Measurements from ENCODE around the gene FIBCD1.
A peak's percentile ranks its signal among the peaks of the same experiment; 100 is the strongest.

Gene FIBCD1

GRCh38 chr9:130867556-130867955, 71.5 kb downstream of the FIBCD1 start:
- DNase-seq (ENCODE audit: extremely low spot score), result no peak
- POLR2A ChIA-PET, result interaction anchor here (0.9 kb wide), 2 partner anchors 166 to 172 kb away, joined by 3 read pairs; no protein-coding TSS in a partner anchor
- CTCF ChIA-PET, result interaction anchor here (0.7 to 2.9 kb wide), 6 partner anchors 31 to 442 kb away, joined by 3 to 17 read pairs (median 6); no protein-coding TSS in a partner anchor
- TF ChIP-seq PKNOX1 (IDR thresholded peaks at IDR 0.05), result no peak
- TF ChIP-seq FOXM1 (IDR thresholded peaks at IDR 0.05; ENCODE audit: borderline replicate concordance), result no peak
- TF ChIP-seq ELF4 (IDR thresholded peaks at IDR 0.05), result no peak
- no peak for TF ChIP-seq BHLHE40 (IDR thresholded peaks at IDR 0.05; ENCODE audit: borderline replicate concordance)
- TF ChIP-seq CTBP1 (IDR thresholded peaks at IDR 0.05; ENCODE audit: borderline replicate concordance), result no peak
- TF ChIP-seq ZNF384 (IDR thresholded peaks at IDR 0.05), result no peak
- no peak for TF ChIP-seq SP1 (IDR thresholded peaks at IDR 0.05)
- TF ChIP-seq L3MBTL2 (conservative IDR thresholded peaks at IDR 0.05), result no peak
- no peak for TF ChIP-seq ARNT (IDR thresholded peaks at IDR 0.05)
- no peak for TF ChIP-seq LEF1 (IDR thresholded peaks at IDR 0.05; ENCODE audit: borderline replicate concordance)
- no peak for TF ChIP-seq NFRKB (IDR thresholded peaks at IDR 0.05)
- TF ChIP-seq TARDBP (IDR thresholded peaks at IDR 0.05), result no peak
- TF ChIP-seq HDGF (IDR thresholded peaks at IDR 0.05; ENCODE audit: borderline replicate concordance), result no peak
- no peak for TF ChIP-seq FOXK2 (IDR thresholded peaks at IDR 0.05)
- no peak for TF ChIP-seq SUZ12 (IDR thresholded peaks at IDR 0.05)

GRCh38 chr9:130866474-130866965, 72.5 kb downstream of the FIBCD1 start:
- CTCF ChIA-PET, result interaction anchor here (0.5 to 2.9 kb wide), 15 partner anchors 8 to 180 kb away, joined by 3 to 17 read pairs (median 4); no protein-coding TSS in a partner anchor
- POLR2A ChIA-PET, result interaction anchor here (0.6 to 0.9 kb wide), 3 partner anchors 42 to 171 kb away, joined by 3 to 5 read pairs (median 3); no protein-coding TSS in a partner anchor
- no peak for TF ChIP-seq LEF1 (IDR thresholded peaks at IDR 0.05; ENCODE audit: borderline replicate concordance)
- TF ChIP-seq L3MBTL2 (conservative IDR thresholded peaks at IDR 0.05), result no peak
- no peak for TF ChIP-seq FOXK2 (IDR thresholded peaks at IDR 0.05)
- no peak for TF ChIP-seq NFRKB (IDR thresholded peaks at IDR 0.05)
- no peak for TF ChIP-seq BHLHE40 (IDR thresholded peaks at IDR 0.05; ENCODE audit: borderline replicate concordance)
- TF ChIP-seq FOXM1 (IDR thresholded peaks at IDR 0.05; ENCODE audit: borderline replicate concordance), result no peak
- no peak for TF ChIP-seq TARDBP (IDR thresholded peaks at IDR 0.05)
- no peak; the same call in 1 of the 2 replicates for TF ChIP-seq ELF4 (IDR thresholded peaks at IDR 0.05)
- TF ChIP-seq CTBP1 (IDR thresholded peaks at IDR 0.05; ENCODE audit: borderline replicate concordance), result no peak
- TF ChIP-seq FOXA1 (IDR thresholded peaks at IDR 0.05), result no peak
- TF ChIP-seq HDGF (IDR thresholded peaks at IDR 0.05; ENCODE audit: borderline replicate concordance), result no peak
- TF ChIP-seq ARNT (IDR thresholded peaks at IDR 0.05), result no peak
- peak; percentile 81 for DNase-seq (ENCODE audit: extremely low spot score)

- ChIA-PET POLR2A (interaction anchor here (1.4 kb wide), 1 partner anchor 159 kb away, joined by 5 read pairs; no protein-coding TSS in a partner anchor), CTCF (interaction anchor here (0.5 to 2.9 kb wide), 11 partner anchors 7 to 181 kb away, joined by 3 to 17 read pairs (median 4); no protein-coding TSS in a partner anchor)
- TF ChIP-seq HDGF (IDR thresholded peaks at IDR 0.05; ENCODE audit: borderline replicate concordance), result no peak
- no peak for TF ChIP-seq SUZ12 (IDR thresholded peaks at IDR 0.05)
- TF ChIP-seq LEF1 (IDR thresholded peaks at IDR 0.05; ENCODE audit: borderline replicate concordance), result no peak
- no peak for TF ChIP-seq ARNT (IDR thresholded peaks at IDR 0.05)
- no peak for TF ChIP-seq TARDBP (IDR thresholded peaks at IDR 0.05)
- no peak for TF ChIP-seq BHLHE40 (IDR thresholded peaks at IDR 0.05; ENCODE audit: borderline replicate concordance)
- TF ChIP-seq NFRKB (IDR thresholded peaks at IDR 0.05), result no peak
- no peak for TF ChIP-seq FOXM1 (IDR thresholded peaks at IDR 0.05; ENCODE audit: borderline replicate concordance)
- no peak for TF ChIP-seq FOXK2 (IDR thresholded peaks at IDR 0.05)
- no peak for TF ChIP-seq L3MBTL2 (conservative IDR thresholded peaks at IDR 0.05)
- no peak for TF ChIP-seq FOXA1 (IDR thresholded peaks at IDR 0.05)
- no peak for TF ChIP-seq ZNF384 (IDR thresholded peaks at IDR 0.05)
- TF ChIP-seq PKNOX1 (IDR thresholded peaks at IDR 0.05), result no peak
- TF ChIP-seq SP1 (IDR thresholded peaks at IDR 0.05), result no peak
- TF ChIP-seq ELF4 (IDR thresholded peaks at IDR 0.05), result no peak
- TF ChIP-seq CTBP1 (IDR thresholded peaks at IDR 0.05; ENCODE audit: borderline replicate concordance), result no peak
- no peak for DNase-seq (ENCODE audit: extremely low spot score)
These were observed 73.1 kb downstream of the FIBCD1 start for GRCh38 chr9:130865921-130866320.

- ChIA-PET POLR2A (interaction anchor here (0.6 to 1.4 kb wide), 2 partner anchors 158 to 171 kb away, joined by 3 to 5 read pairs; partner anchors contain the start of gene EXOSC2), CTCF (interaction anchor here (0.6 to 2.3 kb wide), 4 partner anchors 9 to 164 kb away, joined by 3 to 5 read pairs (median 4); no protein-coding TSS in a partner anchor)
- DNase-seq (ENCODE audit: extremely low spot score), result no peak
- TF ChIP-seq BHLHE40 (IDR thresholded peaks at IDR 0.05; ENCODE audit: borderline replicate concordance), result no peak
- TF ChIP-seq PKNOX1 (IDR thresholded peaks at IDR 0.05), result no peak
- no peak for TF ChIP-seq CTBP1 (IDR thresholded peaks at IDR 0.05; ENCODE audit: borderline replicate concordance)
- TF ChIP-seq FOXM1 (IDR thresholded peaks at IDR 0.05; ENCODE audit: borderline replicate concordance), result no peak
- TF ChIP-seq FOXA1 (IDR thresholded peaks at IDR 0.05), result no peak
- no peak for TF ChIP-seq FOXK2 (IDR thresholded peaks at IDR 0.05)
- TF ChIP-seq ELF4 (IDR thresholded peaks at IDR 0.05), result no peak
- TF ChIP-seq ARNT (IDR thresholded peaks at IDR 0.05), result no peak
- no peak for TF ChIP-seq SUZ12 (IDR thresholded peaks at IDR 0.05)
- no peak for TF ChIP-seq TARDBP (IDR thresholded peaks at IDR 0.05)
- no peak for TF ChIP-seq HDGF (IDR thresholded peaks at IDR 0.05; ENCODE audit: borderline replicate concordance)
- TF ChIP-seq SP1 (IDR thresholded peaks at IDR 0.05), result no peak
- TF ChIP-seq L3MBTL2 (conservative IDR thresholded peaks at IDR 0.05), result no peak
- no peak for TF ChIP-seq LEF1 (IDR thresholded peaks at IDR 0.05; ENCODE audit: borderline replicate concordance)
- TF ChIP-seq NFRKB (IDR thresholded peaks at IDR 0.05), result no peak
- no peak for TF ChIP-seq ZNF384 (IDR thresholded peaks at IDR 0.05)
These were observed 74.5 kb downstream of the FIBCD1 start for GRCh38 chr9:130864541-130864940.

GRCh38 chr9:130862747-130863146, 76.3 kb downstream of the FIBCD1 start:
- no peak for DNase-seq (ENCODE audit: extremely low spot score)
- ChIA-PET CTCF (interaction anchor here (0.5 to 2.3 kb wide), 3 partner anchors 156 to 208 kb away, joined by 3 to 5 read pairs (median 3); no protein-coding TSS in a partner anchor), POLR2A (no interaction called here)
- no peak for TF ChIP-seq CTBP1 (IDR thresholded peaks at IDR 0.05; ENCODE audit: borderline replicate concordance)
- no peak for TF ChIP-seq FOXM1 (IDR thresholded peaks at IDR 0.05; ENCODE audit: borderline replicate concordance)
- TF ChIP-seq SP1 (IDR thresholded peaks at IDR 0.05), result no peak
- TF ChIP-seq SUZ12 (IDR thresholded peaks at IDR 0.05), result no peak
- TF ChIP-seq L3MBTL2 (conservative IDR thresholded peaks at IDR 0.05), result no peak
- TF ChIP-seq FOXA1 (IDR thresholded peaks at IDR 0.05), result no peak
- TF ChIP-seq HDGF (IDR thresholded peaks at IDR 0.05; ENCODE audit: borderline replicate concordance), result no peak
- no peak for TF ChIP-seq LEF1 (IDR thresholded peaks at IDR 0.05; ENCODE audit: borderline replicate concordance)
- no peak for TF ChIP-seq PKNOX1 (IDR thresholded peaks at IDR 0.05)
